K562 (cell line): ENCODE results near the gene ACAP2. TPM values are rescaled to one million over a fixed set of nuclear protein-coding genes. Genes with fewer than 3 reads are reported as not detected.
A peak's percentile ranks its signal among the peaks of the same experiment; 100 is the strongest.

ENCODE experiments used
- CBFB ChIP-seq: sonication (generic); formaldehyde crosslinking; IDR thresholded peaks from 2 replicates; pipeline ENCODE4 v1.4.0; 2020; ENCODE audit warnings: mild to moderate bottlenecking, missing genetic modification reagents
- CTBP1 ChIP-seq: fragments of 450-650 bp; IDR thresholded peaks from 2 replicates; pipeline ENCODE4 v1.6.1; 2016; ENCODE audit warnings: borderline replicate concordance
- EP400 ChIP-seq: fragments of 450-650 bp; IDR thresholded peaks from 2 replicates; pipeline ENCODE4 v1.6.1; 2017; ENCODE audit warnings: antibody characterized with exemption, mild to moderate bottlenecking, moderate library complexity
- ETS2 ChIP-seq: IDR thresholded peaks from 2 replicates; pipeline ENCODE4 v1.6.1; 2016; ENCODE audit warnings: borderline replicate concordance, missing genetic modification characterization, mild to moderate bottlenecking, moderate library complexity, missing compliant biosample characterization; ENCODE audit not compliant: poor library complexity, severe bottlenecking
- HDAC1 ChIP-seq, 2 experiments: fragments of 450-650 bp; IDR thresholded peaks; 2 replicates each; pipeline ENCODE4 v1.6.1; 2016 to 2017; ENCODE audit warnings: inconsistent platforms in 1 of 2, mild to moderate bottlenecking in 1 of 2, moderate library complexity in 1 of 2
- HINFP ChIP-seq: fragments of 450-650 bp; conservative IDR thresholded peaks from 2 replicates; pipeline ENCODE4 v1.6.1; 2016; ENCODE audit warnings: missing genetic modification characterization, low read depth, mild to moderate bottlenecking, control low read depth, missing compliant biosample characterization
- HNRNPL ChIP-seq: fragments of 200-400 bp; formaldehyde crosslinking; IDR thresholded peaks from 2 replicates; pipeline ENCODE4 v1.6.1; 2017; ENCODE audit warnings: low read depth, mild to moderate bottlenecking, low read length
- JUN ChIP-seq, 2 experiments: sonication (generic) in 1 of 2; formaldehyde crosslinking in 1 of 2; IDR thresholded peaks; 2 replicates each; pipeline versions ENCODE4 v1.6.1 to v1.8.0; 2012 to 2022; ENCODE audit warnings: borderline replicate concordance in 2 of 2, mild to moderate bottlenecking in 2 of 2, improper control_type of control experiment in 1 of 2, low read depth in 1 of 2, low read length in 1 of 2, missing genetic modification reagents in 1 of 2
- L3MBTL2 ChIP-seq: fragments of 450-650 bp; IDR thresholded peaks from 2 replicates; pipeline ENCODE4 v1.6.1; 2016; ENCODE audit warnings: mild to moderate bottlenecking, moderate library complexity
- PKNOX1 ChIP-seq: fragments of 450-650 bp; IDR thresholded peaks from 2 replicates; pipeline ENCODE4 v1.6.1; 2016
- SMARCA5 ChIP-seq: fragments of 450-650 bp; IDR thresholded peaks from 2 replicates; pipeline ENCODE4 v1.6.1; 2016
- XRCC4 ChIP-seq: IDR thresholded peaks from one replicate; pipeline ENCODE4 v1.6.1; 2011; ENCODE audit not compliant: insufficient read depth, insufficient read length; ENCODE audit errors: extremely low read depth
- ZNF134 ChIP-seq: fragments of 250-450 bp; sonication (Bioruptor Pico); conservative IDR thresholded peaks from 2 replicates; pipeline ENCODE4 v1.4.0; 2020
- ZNF318 ChIP-seq, 2 experiments: fragments of 450-650 bp; IDR thresholded peaks; 2 replicates each; pipeline ENCODE4 v1.6.1; 2016; ENCODE audit warnings: mild to moderate bottlenecking in 2 of 2, borderline replicate concordance in 1 of 2, low read depth in 1 of 2, moderate library complexity in 1 of 2
- ZNF584 ChIP-seq: fragments of 200-800 bp; sonication (Bioruptor generic); IDR thresholded peaks from 2 replicates; pipeline ENCODE4 v1.6.1; 2016; ENCODE audit warnings: low read depth, mild to moderate bottlenecking, missing genetic modification characterization, missing compliant biosample characterization
- ZNF589 ChIP-seq: fragments of 200-800 bp; sonication (Bioruptor generic); IDR thresholded peaks from 2 replicates; pipeline ENCODE4 v1.6.1; 2016; ENCODE audit warnings: low read depth, missing genetic modification characterization, missing compliant biosample characterization
- polyA plus RNA-seq, 8 experiments: library from polyadenylated mRNA; depleted of rRNA in 4 of 8; stranded (reverse) in 5 of 8; unstranded in 3 of 8; fragments of >200 nt; fragmentation: Nextera tagmentation in 2 of 8; fragmentation: Illumina TruSeq in 1 of 8; extraction: Ambion mirVana in 2 of 8; extraction: Trizol in 1 of 8; gene quantifications; 2 replicates each; pipeline versions ENCODE4 v1.2.1 to v1.2.3, GENCODE V29; 2011 to 2014; ENCODE audit warnings: inconsistent platforms in 1 of 8, missing spikeins in 1 of 8
- total RNA-seq, 7 experiments: library from RNA; depleted of rRNA in 6 of 7; stranded (reverse); fragments of >200 nt in 6 of 7; fragmentation: Illumina TruSeq in 2 of 7; extraction: Trizol in 2 of 7; gene quantifications; 2 replicates each; pipeline versions ENCODE4 v1.2.1 to v1.2.3, GENCODE V29; 2011 to 2021; ENCODE audit warnings: low replicate concordance in 1 of 7

ACAP2 gene
- total and polyA plus RNA-seq, 9 of the 15 experiments (the other 6 are each of a cell fraction or from before 2014, with no cell fraction given) = 10.6 to 52.7 (median 34.4) TPM

GRCh38 chr3:195448205-195448875, 5.5 kb upstream of the ACAP2 start (continued):
- TF ChIP-seq ZNF589 (CRISPR knock-in tag) (peak; percentile 82; the same call in 1 of the 2 replicates), PKNOX1 (peak; percentile 19; the same call in 1 of the 2 replicates), JUN (IDR thresholded peaks at IDR 0.05; ENCODE audit: borderline replicate concordance, low read depth, low read length) (peak; percentile 62; the same call in 1 of the 2 replicates), JUN (CRISPR knock-in tag; IDR thresholded peaks at IDR 0.05; ENCODE audit: borderline replicate concordance) (no peak), L3MBTL2 (peak; percentile 82), HDAC1 (IDR thresholded peaks at IDR 0.05) (no peak), EP400 (peak; percentile 59), ZNF318 (IDR thresholded peaks at IDR 0.05; ENCODE audit: borderline replicate concordance in 1 of 2, low read depth in 1 of 2) (peak in 1 of 2 experiments; percentile 52; a peak in 1 of 4 replicates), CTBP1 (peak; percentile 61; the same call in 1 of the 2 replicates), ZNF134 (no peak), CBFB (CRISPR knock-in tag) (no peak), XRCC4 (no peak), HNRNPL (no peak), SMARCA5 (no peak), HINFP (0 out of 2 replicates have a peak, but pooled peaks have one; percentile 18), ZNF584 (0 out of 2 replicates have a peak, but pooled peaks have one; percentile 63), ETS2 (tag) (no peak)
